Stimulated activated CD4-positive, alpha-beta T cell treated with anti-CD3 and anti-CD28 coated beads, Interleukin-15, amount 100 ng/mL, for 24 hours (primary cell): ENCODE measurements around the gene FNBP1L.

Source experiments
- DNase-seq: peaks from one replicate; pipeline ENCODE4 v3.0.0-alpha.2; 2020

FNBP1L gene

DNA sequence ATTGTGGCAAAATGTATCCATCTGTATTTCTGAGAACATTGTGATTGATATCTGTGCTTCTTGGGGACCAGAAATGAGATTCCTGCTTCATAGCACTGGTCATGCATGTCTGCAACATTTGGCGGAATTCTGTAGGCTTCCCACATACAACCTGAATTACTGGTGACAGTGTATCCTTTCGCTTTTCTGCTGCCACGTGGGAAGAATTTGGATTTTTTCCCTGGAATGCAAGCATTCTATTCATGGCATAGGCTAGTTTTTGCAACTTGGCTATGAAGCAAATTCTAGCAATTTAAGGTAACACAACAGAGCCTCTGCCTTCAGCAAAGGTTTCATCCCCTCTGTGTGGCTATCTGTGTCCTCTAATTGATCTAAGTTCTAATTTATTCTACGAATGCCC lies 147.8 kb downstream of the FNBP1L start:
- DNase-seq: no peak

DNA sequence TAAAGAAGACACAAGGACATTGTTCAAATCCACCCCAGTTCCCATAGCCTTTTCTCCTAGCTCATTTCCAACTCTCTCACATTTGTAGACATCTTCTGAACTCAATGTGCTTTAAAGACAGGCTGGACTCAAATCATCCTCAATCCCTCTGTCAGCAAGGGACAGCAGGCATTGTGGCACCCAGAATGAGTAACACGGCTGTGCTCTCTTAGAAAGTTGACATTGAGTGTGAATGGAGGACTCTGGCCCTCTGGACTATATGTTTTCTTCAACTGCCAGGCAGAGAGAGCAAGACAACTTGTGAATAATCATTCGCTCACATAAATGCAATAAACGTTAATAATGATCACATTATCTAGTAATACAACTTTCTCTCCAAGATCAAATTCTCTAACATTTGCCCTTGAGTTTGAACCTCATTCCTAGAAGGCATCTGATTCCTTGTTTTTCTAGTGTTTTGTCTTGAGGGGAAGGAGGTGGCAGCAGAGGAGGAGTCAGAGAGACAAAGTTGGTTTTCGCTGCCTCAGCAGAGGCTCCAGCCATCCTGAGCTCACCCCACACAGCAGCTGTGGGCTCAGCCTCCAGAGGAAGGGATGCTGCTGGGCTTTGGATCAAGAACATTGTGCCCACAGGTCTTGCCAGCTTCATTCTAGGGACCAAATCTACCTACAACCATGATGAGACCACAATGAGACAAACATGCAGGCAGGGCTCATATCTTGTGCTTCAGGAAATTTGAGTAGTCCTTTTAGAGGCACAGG lies 148.6 kb downstream of the FNBP1L start:
- no peak for DNase-seq

DNA sequence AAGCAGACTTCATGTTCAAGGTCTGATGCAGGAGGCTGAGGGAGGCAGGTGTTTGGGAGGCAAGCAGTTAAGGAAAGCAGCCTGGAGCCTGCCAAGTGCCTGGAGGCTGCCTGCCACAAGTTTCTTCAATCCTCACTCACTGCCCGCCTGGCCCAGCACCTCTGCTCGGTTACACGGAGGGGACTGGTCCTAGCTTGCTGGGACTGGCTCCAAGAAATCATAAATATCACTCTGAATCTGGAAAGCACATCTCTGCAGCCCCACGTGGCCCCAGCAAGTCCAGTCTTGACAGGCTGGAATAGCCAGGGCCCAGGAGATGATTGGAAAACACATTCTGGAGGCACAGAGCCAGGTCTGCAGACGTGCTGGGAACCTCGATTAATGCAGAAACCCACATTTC lies 149.8 kb downstream of the FNBP1L start:
- no peak for DNase-seq

DNA sequence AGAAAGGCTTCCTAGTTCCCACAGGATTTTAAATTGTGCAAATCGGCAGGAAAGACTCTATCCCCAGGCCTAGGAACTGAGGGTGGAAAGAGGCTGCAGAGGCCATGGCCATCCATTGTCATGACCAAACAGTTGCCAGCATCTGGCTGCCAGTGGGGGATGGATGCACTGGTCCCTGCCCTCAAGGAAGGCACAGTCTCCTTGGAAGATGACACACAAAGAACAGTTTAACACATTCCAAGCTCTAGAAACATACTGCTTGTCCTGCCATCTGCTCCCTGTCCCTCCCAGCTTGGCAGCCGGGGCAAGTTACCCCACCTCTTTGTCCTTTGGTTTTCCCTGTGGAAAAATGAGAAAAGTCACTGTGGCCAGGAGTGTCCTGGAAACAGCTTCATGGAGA lies 150.5 kb downstream of the FNBP1L start:
- DNase-seq: no peak

DNA sequence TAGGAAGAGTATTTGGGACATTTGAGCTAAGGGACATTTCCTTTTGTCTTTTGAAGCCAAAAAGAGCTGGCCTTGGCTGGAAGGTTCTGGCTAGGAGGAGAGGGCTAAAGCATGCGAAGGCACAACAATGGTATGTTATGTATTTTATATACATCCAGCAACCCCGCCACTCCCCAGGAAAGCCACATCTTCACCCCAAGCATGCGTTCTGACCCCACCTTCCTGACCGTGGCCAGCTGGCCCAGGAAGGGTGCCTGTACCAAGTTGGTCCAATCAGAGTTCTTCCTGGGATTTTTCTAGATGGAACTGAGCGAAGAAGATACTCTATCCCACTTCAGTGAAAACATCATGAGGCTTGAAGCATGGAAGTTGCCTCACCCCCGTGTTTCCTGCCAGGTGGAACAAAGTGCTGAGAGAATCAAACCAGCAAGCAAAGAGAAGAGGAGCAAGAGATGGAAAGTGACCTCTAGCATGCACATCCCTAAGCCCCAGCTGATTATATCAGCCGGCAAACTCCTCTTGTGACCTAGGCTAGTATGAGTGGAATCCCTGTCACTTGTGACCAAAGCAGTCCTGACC lies 151.0 kb downstream of the FNBP1L start:
- no peak for DNase-seq

DNA sequence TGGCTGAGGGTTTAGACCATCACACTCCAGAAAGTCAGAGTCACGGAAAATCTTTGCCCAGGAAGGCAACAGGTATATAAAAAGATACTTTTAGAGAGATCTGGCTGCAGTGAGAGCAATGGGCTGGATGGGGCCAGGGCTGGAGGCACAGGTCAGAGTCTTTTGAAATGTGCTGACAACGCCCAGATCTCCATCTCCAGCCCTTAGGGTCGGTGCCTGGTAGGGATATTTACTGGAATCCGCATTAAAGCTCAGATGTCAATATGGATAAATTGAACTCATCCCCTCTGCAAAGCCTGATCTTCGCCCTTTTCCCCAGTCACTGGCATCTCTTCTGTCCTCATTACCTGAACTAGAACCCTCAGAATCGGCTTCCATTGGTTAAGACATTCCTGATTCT lies 151.6 kb downstream of the FNBP1L start:
- no peak for DNase-seq

DNA sequence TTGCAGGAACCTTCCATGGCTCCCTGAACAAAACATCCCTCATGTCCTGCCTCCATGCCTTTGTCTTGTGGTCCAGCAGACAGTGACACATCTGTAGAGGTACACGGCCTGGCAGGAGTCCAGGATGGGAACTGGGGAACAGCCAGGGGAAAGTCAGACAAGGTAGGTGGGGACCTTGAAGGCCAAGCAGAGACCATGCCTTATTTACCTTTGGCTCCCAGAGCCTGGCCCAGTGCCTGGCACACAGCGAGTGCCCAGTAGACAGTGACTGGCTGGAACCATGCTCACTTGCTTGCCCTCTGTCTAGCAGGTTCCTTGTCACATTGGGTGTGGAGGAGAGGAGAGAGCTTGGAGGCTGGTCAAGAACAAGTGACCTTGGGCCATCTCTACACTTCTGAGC lies 152.7 kb downstream of the FNBP1L start:
- no peak for DNase-seq

DNA sequence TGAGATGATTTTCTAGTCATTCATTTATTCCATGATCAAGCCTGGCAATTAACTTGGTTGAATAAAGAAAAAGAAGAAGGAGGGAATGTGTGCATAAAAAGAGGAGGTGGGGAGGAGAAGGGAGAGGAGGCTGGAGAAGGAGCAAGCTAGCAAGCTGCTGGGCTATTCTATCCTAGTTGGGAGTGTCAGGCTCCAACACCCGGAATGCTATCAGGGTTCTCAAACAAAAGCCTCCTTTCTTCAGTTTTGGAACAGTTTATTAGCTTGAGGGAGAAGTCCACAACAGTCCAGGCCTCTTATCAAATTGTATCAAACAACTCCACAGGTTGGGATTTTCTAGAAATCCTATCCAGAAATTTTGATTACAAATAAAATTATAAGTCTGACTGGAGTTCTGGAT lies 153.8 kb downstream of the FNBP1L start:
- DNase-seq: no peak

DNA sequence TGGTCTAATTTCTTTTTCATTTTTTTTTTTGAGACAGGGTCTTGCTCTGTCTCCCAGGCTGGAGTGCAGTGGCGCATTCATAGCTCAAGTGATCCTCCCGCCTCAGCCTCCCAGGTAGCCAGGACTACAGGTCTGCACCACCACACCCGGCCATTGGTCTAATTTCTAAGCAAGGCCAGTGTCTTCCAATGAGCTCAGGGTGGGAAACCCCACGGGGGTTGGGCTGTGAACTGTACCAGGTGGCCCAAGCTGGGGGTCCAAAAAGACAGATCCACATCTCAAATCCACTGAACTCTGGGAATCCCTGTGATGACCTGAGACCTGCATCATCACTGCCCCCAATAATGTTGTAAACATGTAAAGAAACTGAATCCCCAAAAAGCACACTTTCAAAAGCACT lies 154.2 kb downstream of the FNBP1L start:
- DNase-seq: no peak

DNA sequence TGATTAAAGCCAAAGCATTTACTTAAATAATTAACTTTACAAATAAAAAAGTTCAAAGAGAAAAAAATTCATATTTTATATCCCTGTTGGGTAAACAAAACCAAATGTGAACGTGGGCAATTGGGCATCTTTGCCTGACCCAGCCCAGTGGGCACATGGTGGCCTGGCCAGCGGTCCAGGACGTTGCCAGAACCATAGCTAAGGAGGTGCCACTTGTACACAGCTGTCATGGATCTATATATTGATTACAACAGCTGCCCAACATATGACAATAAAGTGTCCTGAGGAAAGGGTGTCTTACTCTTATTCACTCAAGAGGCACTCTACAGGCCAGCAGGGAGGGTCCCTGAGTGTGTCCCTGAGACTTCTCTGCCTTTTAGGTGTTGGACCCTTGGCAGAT lies 155.2 kb downstream of the FNBP1L start:
- no peak for DNase-seq

DNA sequence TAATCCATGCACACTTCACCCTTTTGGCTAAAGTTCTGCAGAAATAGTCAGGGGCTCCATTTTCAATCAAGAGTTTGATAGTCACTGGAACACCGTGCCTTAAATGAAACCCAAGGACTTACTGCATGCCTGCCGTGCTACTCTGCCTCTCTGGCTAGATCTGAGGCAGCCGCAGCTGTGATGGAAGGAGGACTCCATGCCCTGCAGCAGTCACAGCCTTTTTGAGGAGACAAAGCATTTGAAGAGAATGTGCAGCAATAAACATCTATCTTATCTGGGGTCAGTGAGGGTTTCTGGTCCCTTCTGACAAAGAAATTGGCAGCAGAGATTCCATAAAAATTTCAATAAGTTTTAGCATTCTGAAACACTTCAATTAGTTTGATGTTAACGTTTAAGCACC lies 155.7 kb downstream of the FNBP1L start:
- DNase-seq: no peak
